ENCODE results near the gene SPEF2. TPM values are rescaled to one million over a fixed set of nuclear protein-coding genes. Genes with fewer than 3 reads are reported as not detected.
"Not testable (repeated sequence)": the region's sequence is repeated elsewhere in the genome, so short reads cannot be mapped to it uniquely, and the experiment has no call there.

Gene SPEF2
- total and polyA plus RNA-seq, 5 experiments from 2014 or later: 9.9 to 13.7 (median 10.9) TPM

GRCh38 chr5:35660451-35660850 is 42.8 kb downstream of the SPEF2 start:
- POLR2A ChIA-PET: interaction anchor here (1.0 to 2.6 kb wide), 7 partner anchors 9 to 264 kb away, joined by 3 to 10 read pairs (median 4); no protein-coding TSS in a partner anchor
- no peak overlapping the region for H3K4me3 Mint-ChIP-seq
- H3K27ac Mint-ChIP-seq: peak overlapping the region in 1 of 10 donors; percentile 24
- ATAC-seq (no peak), DNase-seq (no peak)
- H3K36me3 Mint-ChIP-seq: peaks cover 14 to 29% (median 15%) of the 10 kb centered on the region in 3 donors
- H3K27me3 Mint-ChIP-seq: no peaks in the 10 kb centered on the region
- H3K4me1 Mint-ChIP-seq: peaks cover 22 to 46% (median 39%) of the 10 kb centered on the region in 4 donors
- peaks cover 0 to 28% (median 6%) of the 10 kb centered on the region in 9 donors for H3K9me3 Mint-ChIP-seq

GRCh38 chr5:35664584-35664983 is 46.9 kb downstream of the SPEF2 start:
- Mint-ChIP-seq H3K36me3 (peaks cover 21 to 55% (median 23%) of the 10 kb centered on the region in 3 donors), H3K27ac (peak overlapping the region in 6 of 10 donors; percentile 39 to 92 (median 82)), H3K27me3 (no peaks in the 10 kb centered on the region), H3K4me3 (peak overlapping the region in 4 of 10 donors; percentile 37 to 69 (median 47)), H3K9me3 (peaks cover 0 to 28% (median 8%) of the 10 kb centered on the region in 9 donors), H3K4me1 (peaks cover 28 to 48% (median 37%) of the 10 kb centered on the region in 4 donors)
- POLR2A ChIA-PET: interaction anchor here (1.5 to 2.1 kb wide), 2 partner anchors 8 to 190 kb away, joined by 3 to 8 read pairs; no protein-coding TSS in a partner anchor
- DNase-seq (no peak), ATAC-seq (no peak)

- DNase-seq (no peak), ATAC-seq (no peak)
- H3K36me3 Mint-ChIP-seq: peaks cover 21 to 55% (median 23%) of the 10 kb centered on the region in 3 donors
- H3K4me3 Mint-ChIP-seq: peak overlapping the region in 5 of 10 donors; percentile 23 to 43 (median 37)
- peak overlapping the region in 9 of 10 donors; percentile 61 to 92 (median 80) for H3K27ac Mint-ChIP-seq
- H3K9me3 Mint-ChIP-seq: peaks cover 0 to 28% (median 8%) of the 10 kb centered on the region in 9 donors
- no peaks in the 10 kb centered on the region for H3K27me3 Mint-ChIP-seq
- POLR2A ChIA-PET: no interaction called here
- peaks cover 28 to 47% (median 38%) of the 10 kb centered on the region in 4 donors for H3K4me1 Mint-ChIP-seq
Measured at GRCh38 chr5:35665096-35665495, 47.4 kb downstream of the SPEF2 start.

- Mint-ChIP-seq H3K9me3 (peaks cover 0 to 12% (median 4%) of the 10 kb centered on the region in 9 donors), H3K4me1 (peaks cover 24 to 68% (median 60%) of the 10 kb centered on the region in 4 donors), H3K4me3 (peak overlapping the region in 3 of 10 donors; percentile 33 to 37 (median 34)), H3K27ac (peak overlapping the region; percentile 69 to 97 (median 92)), H3K27me3 (no peaks in the 10 kb centered on the region), H3K36me3 (peaks cover 12 to 38% (median 13%) of the 10 kb centered on the region in 3 donors)
- ATAC-seq (no peak), DNase-seq (no peak)
- POLR2A ChIA-PET: interaction anchor here (1.1 to 2.1 kb wide), 3 partner anchors 9 to 109 kb away, joined by 3 to 6 read pairs (median 4); no protein-coding TSS in a partner anchor
Measured at GRCh38 chr5:35668319-35668718, 50.7 kb downstream of the SPEF2 start.

- H3K9me3 Mint-ChIP-seq: peaks cover 0 to 10% (median 3%) of the 10 kb centered on the region in 9 donors
- DNase-seq: no peak
- peaks cover 21 to 71% (median 62%) of the 10 kb centered on the region in 4 donors for H3K4me1 Mint-ChIP-seq
- no peak for ATAC-seq
- H3K27ac Mint-ChIP-seq: peak overlapping the region; percentile 59 to 97 (median 94)
- no peaks in the 10 kb centered on the region for H3K27me3 Mint-ChIP-seq
- H3K36me3 Mint-ChIP-seq: peaks cover 9 to 33% (median 11%) of the 10 kb centered on the region in 3 donors
- peak overlapping the region in 4 of 10 donors; percentile 33 to 51 (median 36) for H3K4me3 Mint-ChIP-seq
- POLR2A ChIA-PET: interaction anchor here (1.0 to 2.1 kb wide), 4 partner anchors 9 to 109 kb away, joined by 3 to 6 read pairs (median 4); no protein-coding TSS in a partner anchor
Measured at GRCh38 chr5:35668794-35669193, 51.1 kb downstream of the SPEF2 start.

- POLR2A ChIA-PET: interaction anchor here (0.6 to 2.5 kb wide), 8 partner anchors 8 to 187 kb away, joined by 3 to 10 read pairs (median 4); no protein-coding TSS in a partner anchor
- peak in 5 of 10 donors; percentile 9 to 78 (median 62) for DNase-seq
- H3K4me3 Mint-ChIP-seq: peak overlapping the region in 9 of 10 donors; percentile 8 to 70 (median 49)
Measured at GRCh38 chr5:35671541-35672295, 54.1 kb downstream of the SPEF2 start.

GRCh38 chr5:35672296-35672655 is 54.6 kb downstream of the SPEF2 start:
- Mint-ChIP-seq H3K36me3 (peaks cover under 1 to 13% (median 4%) of the 10 kb centered on the region in 3 donors), H3K4me1 (peaks cover 18 to 76% (median 56%) of the 10 kb centered on the region in 4 donors), H3K27ac (peak overlapping the region; percentile 73 to 97 (median 90))
- not testable (repeated sequence) for H3K9me3 Mint-ChIP-seq, H3K27me3 Mint-ChIP-seq, H3K4me3 Mint-ChIP-seq, DNase-seq, ATAC-seq
- POLR2A ChIA-PET: interaction anchor here (1.0 to 2.5 kb wide), 5 partner anchors 9 to 187 kb away, joined by 3 to 8 read pairs (median 4); no protein-coding TSS in a partner anchor

More at GRCh38 chr5:35671541-35672295, 54.1 kb downstream of the SPEF2 start:
- Mint-ChIP-seq H3K36me3 (peaks cover 6 to 19% (median 7%) of the 10 kb centered on the region in 3 donors), H3K27ac (peak overlapping the region; percentile 86 to 96 (median 92)), H3K9me3 (peaks cover 0 to 4% (median 0%) of the 10 kb centered on the region in 9 donors), H3K4me1 (peaks cover 18 to 72% (median 55%) of the 10 kb centered on the region in 4 donors), H3K27me3 (no peaks in the 10 kb centered on the region)
- ATAC-seq: peak; percentile 79 to 81

- DNase-seq (peak in 8 of 10 donors; percentile 9 to 73 (median 58)), ATAC-seq (peak; percentile 78 to 79)
- no peaks in the 10 kb centered on the region for H3K27me3 Mint-ChIP-seq
- H3K9me3 Mint-ChIP-seq: peaks cover 0 to 3% (median 0%) of the 10 kb centered on the region in 9 donors
- peak overlapping the region; percentile 8 to 72 (median 56) for H3K4me3 Mint-ChIP-seq
- POLR2A ChIA-PET: interaction anchor here (0.6 to 1.4 kb wide), 5 partner anchors 9 to 252 kb away, joined by 3 to 11 read pairs (median 8); no protein-coding TSS in a partner anchor
- peaks cover 18 to 76% (median 58%) of the 10 kb centered on the region in 4 donors for H3K4me1 Mint-ChIP-seq
- H3K27ac Mint-ChIP-seq: peak overlapping the region; percentile 92 to 97 (median 95)
- peaks cover 0 to 8% (median under 1%) of the 10 kb centered on the region in 3 donors for H3K36me3 Mint-ChIP-seq
Measured at GRCh38 chr5:35672995-35673394, 55.3 kb downstream of the SPEF2 start.

GRCh38 chr5:35674049-35674448 is 56.4 kb downstream of the SPEF2 start:
- Mint-ChIP-seq H3K27ac (peak overlapping the region; percentile 92 to 97 (median 95)), H3K9me3 (no peaks in the 10 kb centered on the region), H3K36me3 (peaks cover 0 to 3% (median 0%) of the 10 kb centered on the region in 3 donors), H3K27me3 (no peaks in the 10 kb centered on the region), H3K4me3 (peak overlapping the region in 9 of 10 donors; percentile 28 to 72 (median 62)), H3K4me1 (peaks cover 21 to 76% (median 57%) of the 10 kb centered on the region in 4 donors)
- DNase-seq: peak in 2 of 10 donors; percentile 4 to 30
- no peak for ATAC-seq
- POLR2A ChIA-PET: interaction anchor here (0.6 to 1.4 kb wide), 4 partner anchors 98 to 615 kb away, joined by 3 to 8 read pairs (median 4); no protein-coding TSS in a partner anchor

GRCh38 chr5:35675392-35675791 is 57.7 kb downstream of the SPEF2 start:
- no peaks in the 10 kb centered on the region for H3K9me3 Mint-ChIP-seq
- H3K4me3 Mint-ChIP-seq: peak overlapping the region in 1 of 10 donors; percentile 14
- ATAC-seq (no peak), DNase-seq (no peak)
- POLR2A ChIA-PET: interaction anchor here (0.6 kb wide), 1 partner anchor 91 kb away, joined by 3 read pairs; no protein-coding TSS in a partner anchor
- peaks cover 0 to 3% (median 0%) of the 10 kb centered on the region in 3 donors for H3K36me3 Mint-ChIP-seq
- peaks cover 22 to 76% (median 54%) of the 10 kb centered on the region in 4 donors for H3K4me1 Mint-ChIP-seq
- no peaks in the 10 kb centered on the region for H3K27me3 Mint-ChIP-seq
- peak overlapping the region in 7 of 10 donors; percentile 43 to 92 (median 68) for H3K27ac Mint-ChIP-seq

GRCh38 chr5:35677878-35678277 is 60.2 kb downstream of the SPEF2 start:
- no peak for ATAC-seq

GRCh38 chr5:35678661-35679060 is 61.0 kb downstream of the SPEF2 start:
- Mint-ChIP-seq H3K9me3 (no peaks in the 10 kb centered on the region), H3K27me3 (no peaks in the 10 kb centered on the region), H3K4me3 (no peak overlapping the region), H3K27ac (peak overlapping the region; percentile 12 to 93 (median 74)), H3K36me3 (peaks cover 0 to 5% (median 0%) of the 10 kb centered on the region in 3 donors), H3K4me1 (peaks cover 18 to 53% (median 30%) of the 10 kb centered on the region in 4 donors)
- no peak for DNase-seq
- POLR2A ChIA-PET: interaction anchor here (0.6 to 1.4 kb wide), 2 partner anchors 8 to 1011 kb away, joined by 3 read pairs; no protein-coding TSS in a partner anchor
- ATAC-seq: no peak

More at GRCh38 chr5:35677878-35678277, 60.2 kb downstream of the SPEF2 start:
- H3K27me3 Mint-ChIP-seq: no peaks in the 10 kb centered on the region
- peak overlapping the region in 9 of 10 donors; percentile 25 to 89 (median 63) for H3K27ac Mint-ChIP-seq
- no peak overlapping the region for H3K4me3 Mint-ChIP-seq
- no peaks in the 10 kb centered on the region for H3K9me3 Mint-ChIP-seq
- POLR2A ChIA-PET: interaction anchor here (0.6 kb wide), 1 partner anchor 1011 kb away, joined by 3 read pairs; no protein-coding TSS in a partner anchor
- H3K4me1 Mint-ChIP-seq: peaks cover 18 to 61% (median 38%) of the 10 kb centered on the region in 4 donors
- peaks cover 0 to 4% (median 0%) of the 10 kb centered on the region in 3 donors for H3K36me3 Mint-ChIP-seq
- DNase-seq: no peak
